K562 treated with DMSO at 1 percent for 48 hours (cell line): ENCODE results near the gene NPIPB4. TPM values are rescaled to one million over a fixed set of nuclear protein-coding genes. Genes with fewer than 3 reads are reported as not detected.

Source experiments
- total RNA-seq: library from RNA; unstranded; fragments of 300-600 nt; gene quantifications from 2 replicates; pipeline ENCODE4 v1.2.3, GENCODE V29; 2022; ENCODE audit warnings: low replicate concordance; ENCODE audit errors: extremely low read depth

NPIPB4 gene
- total RNA-seq: not detected in 2 replicates

DNA sequence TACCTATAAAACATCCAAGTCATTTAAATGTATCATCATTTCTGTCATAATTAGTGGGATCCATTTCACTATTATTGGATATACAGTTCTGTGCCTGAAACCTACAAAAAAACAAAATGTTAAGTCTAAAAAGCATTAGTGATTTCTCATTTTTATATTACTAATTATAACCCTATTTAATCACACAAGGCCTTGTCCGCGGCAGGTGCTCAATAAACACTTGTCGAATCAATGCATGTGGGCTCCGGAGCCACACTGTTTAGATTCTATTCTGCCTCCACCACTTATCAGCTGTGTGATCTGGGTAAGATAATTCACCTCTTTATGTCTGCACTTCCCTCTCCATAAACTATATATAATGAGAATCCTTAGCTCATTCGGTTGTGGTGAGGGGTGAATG, at the start of gene NPIPB4:
TSS of gene NPIPB4 (minus strand) at position 101 of the 400 bp plus-strand sequence. CDS start 378 bp downstream, outside the sequence.

Other genes starting within 250 kb of the NPIPB4 start
- gene IGSF6, start 205.1 kb downstream of the NPIPB4 start, total RNA-seq: not detected in 2 replicates
- gene OTOA, start 193.8 kb downstream of the NPIPB4 start, total RNA-seq: not detected in 2 replicates
- not detected in 2 replicates for gene UQCRC2, start 95.6 kb upstream of the NPIPB4 start, total RNA-seq
- gene PDZD9, start 143.4 kb upstream of the NPIPB4 start, total RNA-seq: not detected in 2 replicates
- gene MOSMO, start 150.4 kb upstream of the NPIPB4 start, total RNA-seq: not detected in 2 replicates
- gene VWA3A, start 234.8 kb upstream of the NPIPB4 start, total RNA-seq: not detected in 2 replicates